K562 (cell line): ENCODE data around the gene ZNF562. TPM values are rescaled to one million over a fixed set of nuclear protein-coding genes. Genes with fewer than 3 reads are reported as not detected.

Source experiments
- ATAC-seq: fragments of 200-7000 bp; cut with Tn5 transposase; 3 replicates; pipeline ENCODE4 v1.9.1; 2020; ENCODE audit warnings: moderate library complexity
- BruUV-seq: library from RNA; stranded (reverse); fragments of 400-500 nt; replicated peaks from 2 replicates; lab custom pipeline; 2021; lab: Mats Ljungman, UMichigan
- CTCF ChIA-PET: fragments of 300-600 bp; formaldehyde crosslinking; extraction: SDS; loops from one replicate; lab custom pipeline; 2021; ENCODE audit warnings: low intra/inter-chr PET ratio; lab: Yijun Ruan, JAX
- POLR2A ChIA-PET: fragments of 300-600, 350-650 bp; sonication (Branson Sonifier 250); formaldehyde crosslinking; extraction: SDS; loops from one replicate; lab custom pipeline; 2021; ENCODE audit warnings: antibody characterized with exemption, inconsistent platforms; lab: Yijun Ruan, JAX
- DNase-seq, 4 experiments: peaks; one replicate each; pipeline versions ENCODE4 v3.0.0 to v3.0.0-alpha.2; 2011 to 2018; ENCODE audit warnings: low spot score in 3 of 4, mixed read lengths in 3 of 4; ENCODE audit errors: extremely low read depth in 1 of 4
- FAIRE-seq: peaks from 2 replicates; lab custom pipeline; 2011; peaks lifted over from hg19 to GRCh38; lab: Jason Lieb, UNC
- H2AFZ ChIP-seq: 2 replicates; pipeline ENCODE4 v1.6.0; 2011; ENCODE audit warnings: low read depth, low read length, control low read depth, inconsistent platforms
- H3K27ac ChIP-seq: fragments of 200-600 bp; 3 replicates; pipeline ENCODE4 v1.8.0; 2011; ENCODE audit warnings: low read depth, mild to moderate bottlenecking, control low read depth, inconsistent platforms, low read length, moderate library complexity, mixed read lengths; ENCODE audit errors: extremely low read depth
- H3K27me3 ChIP-seq, 2 experiments: fragments of 300-600 bp in 1 of 2; 2 replicates in 1 of 2; 3 replicates in 1 of 2; pipeline versions ENCODE4 v1.6.0 to v1.8.0; 2011; ENCODE audit warnings: inconsistent platforms in 2 of 2, low read length in 2 of 2, mild to moderate bottlenecking in 1 of 2, mixed read lengths in 1 of 2, moderate library complexity in 1 of 2; ENCODE audit not compliant: control insufficient read depth in 2 of 2, insufficient read depth in 2 of 2
- H3K36me3 ChIP-seq: fragments of 300-600 bp; 3 replicates; pipeline ENCODE4 v1.8.0; 2011; ENCODE audit warnings: mild to moderate bottlenecking, low read length, inconsistent platforms; ENCODE audit not compliant: control insufficient read depth, insufficient read depth
- H3K4me1 ChIP-seq, 2 experiments: fragments of 200-600 bp in 1 of 2; replicated peaks in 1 of 2; 2 replicates in 1 of 2; 3 replicates in 1 of 2; pipeline versions ENCODE4 v1.5.1 to v1.8.0; 2011; ENCODE audit warnings: inconsistent platforms in 2 of 2, low read length in 2 of 2, mild to moderate bottlenecking in 1 of 2, mixed read lengths in 1 of 2, moderate library complexity in 1 of 2; ENCODE audit not compliant: control insufficient read depth in 2 of 2, insufficient read depth in 2 of 2
- H3K4me2 ChIP-seq: 2 replicates; pipeline ENCODE4 v1.6.1; 2011; ENCODE audit warnings: low read length, control low read depth, inconsistent platforms, mixed read lengths; ENCODE audit not compliant: insufficient read depth
- H3K4me3 ChIP-seq: fragments of 200-600 bp; sonication (generic), shearing (Covaris generic); 2 replicates; pipeline ENCODE4 v1.5.1; 2016; ENCODE audit warnings: control low read depth, inconsistent platforms
- H3K79me2 ChIP-seq: fragments of 200-600 bp; 3 replicates; pipeline ENCODE4 v1.8.0; 2011; ENCODE audit warnings: low read length, inconsistent platforms; ENCODE audit not compliant: control insufficient read depth, insufficient read depth
- H3K9ac ChIP-seq, 2 experiments: 2 replicates each; pipeline versions ENCODE4 v1.6.0 to v1.6.1; 2011; ENCODE audit warnings: low read depth in 2 of 2, low read length in 2 of 2, control low read depth in 1 of 2, inconsistent platforms in 1 of 2, mild to moderate bottlenecking in 1 of 2, mixed read lengths in 1 of 2; ENCODE audit not compliant: insufficient read depth in 1 of 2
- H3K9me1 ChIP-seq: one replicate; pipeline ENCODE4 v1.6.0; 2011; ENCODE audit warnings: inconsistent platforms, mild to moderate bottlenecking, low read length, moderate library complexity; ENCODE audit not compliant: control insufficient read depth, insufficient read depth
- H3K9me3 ChIP-seq: replicated peaks from 2 replicates; pipeline ENCODE4 v1.5.1; 2011; ENCODE audit warnings: low read depth, low read length, inconsistent platforms; ENCODE audit not compliant: control insufficient read depth, insufficient read depth
- H4K20me1 ChIP-seq: replicated peaks from 2 replicates; pipeline ENCODE4 v1.6.1; 2011; ENCODE audit warnings: low read length, inconsistent platforms, mixed read lengths; ENCODE audit not compliant: control insufficient read depth, insufficient read depth
- CHD4 ChIP-seq: fragments of 200-600 bp; sonication (generic); IDR thresholded peaks from 3 replicates; pipeline ENCODE4 v1.6.1; 2012; ENCODE audit warnings: low read depth, mild to moderate bottlenecking, mixed read lengths, low read length, inconsistent platforms; ENCODE audit not compliant: insufficient read depth, insufficient replicate concordance, poor library complexity, severe bottlenecking
- CREB3L1 ChIP-seq: fragments of 450-650 bp; IDR thresholded peaks from 2 replicates; pipeline ENCODE4 v1.6.1; 2014; ENCODE audit warnings: low read depth, mild to moderate bottlenecking, moderate library complexity, borderline replicate concordance
- MCM5 ChIP-seq: fragments of 450-650 bp; IDR thresholded peaks from 2 replicates; pipeline ENCODE4 v1.6.1; 2016; ENCODE audit warnings: low read depth
- RBM15 ChIP-seq: fragments of 200-400 bp; formaldehyde crosslinking; IDR thresholded peaks from 2 replicates; pipeline ENCODE4 v1.6.1; 2018; ENCODE audit warnings: mild to moderate bottlenecking, low read length, moderate library complexity; ENCODE audit not compliant: insufficient read depth
- SRSF9 ChIP-seq: fragments of 200-400 bp; formaldehyde crosslinking; IDR thresholded peaks from 2 replicates; pipeline ENCODE4 v1.6.1; 2017; ENCODE audit warnings: low read depth, low read length, borderline replicate concordance
- ZBTB17 ChIP-seq: fragments of 450-650 bp; formaldehyde crosslinking; IDR thresholded peaks from 2 replicates; pipeline ENCODE4 v1.4.0; 2020; ENCODE audit warnings: mild to moderate bottlenecking
- ZNF436 ChIP-seq: fragments of 250-450, 450-650 bp; sonication (Bioruptor Pico); formaldehyde crosslinking; IDR thresholded peaks from 2 replicates; pipeline ENCODE4 v1.7.0; 2020; ENCODE audit warnings: mild to moderate bottlenecking
- WGBS: fragments of 100-300 bp; shearing (Covaris generic); methylation state at CpG from one replicate; pipeline ENCODE4 v1.1.6; 2016; ENCODE audit warnings: low coverage, mixed read lengths; ENCODE audit not compliant: insufficient coverage; ENCODE audit errors: missing lambda C conversion rate; 5-methylcytosine and 5-hydroxymethylcytosine counted together
- in situ Hi-C: fragments of 300-500 bp; cut with MboI; formaldehyde crosslinking; loops from 4 replicates; pipeline ENCODE4 v1.15.0; 2018; ENCODE audit warnings: inconsistent platforms, mixed read lengths
- intact Hi-C: fragments of 100-400 bp; cut with micrococcal nuclease; formaldehyde crosslinking; loops from 2 replicates; pipeline ENCODE4 v1.14.2; 2022
- polyA plus RNA-seq, 8 experiments: library from polyadenylated mRNA; depleted of rRNA in 4 of 8; stranded (reverse) in 5 of 8; unstranded in 3 of 8; fragments of >200 nt; fragmentation: Nextera tagmentation in 2 of 8; fragmentation: Illumina TruSeq in 1 of 8; extraction: Ambion mirVana in 2 of 8; extraction: Trizol in 1 of 8; gene quantifications; 2 replicates each; pipeline versions ENCODE4 v1.2.1 to v1.2.3, GENCODE V29; 2011 to 2014; ENCODE audit warnings: inconsistent platforms in 1 of 8, missing spikeins in 1 of 8
- total RNA-seq, 7 experiments: library from RNA; depleted of rRNA in 6 of 7; stranded (reverse); fragments of >200 nt in 6 of 7; fragmentation: Illumina TruSeq in 2 of 7; extraction: Trizol in 2 of 7; gene quantifications; 2 replicates each; pipeline versions ENCODE4 v1.2.1 to v1.2.3, GENCODE V29; 2011 to 2021; ENCODE audit warnings: low replicate concordance in 1 of 7

The ZNF562 gene
- total and polyA plus RNA-seq, 9 of the 15 experiments (the other 6 are each of a cell fraction or from before 2014, with no cell fraction given) = 11.8 to 46.9 (median 20.8) TPM

- peak; percentile 48; the same call in 2 of the 3 replicates for ATAC-seq
- no peak overlapping the region for H3K4me2 ChIP-seq
- no peaks in the 10 kb centered on the region; a peak in 1 of 5 replicates for H3K4me1 ChIP-seq
- H3K27ac ChIP-seq = no peak overlapping the region
- in situ Hi-C loops = no loop called here
- no TSS peak for BruUV-seq
- H3K9ac ChIP-seq = no peak overlapping the region
- FAIRE-seq = no peak
- H4K20me1 ChIP-seq = no peaks in the 10 kb centered on the region
- TF ChIP-seq CREB3L1 (no peak), RBM15 (no peak), CHD4 (no peak), SRSF9 (no peak), ZNF436 (no peak), MCM5 (no peak), ZBTB17 (CRISPR knock-in tag) (no peak)
- intact Hi-C loops = no loop called here
- peaks cover 7% of the 10 kb centered on the region; the same call in 1 of the 2 replicates for H3K9me3 ChIP-seq
- no peaks in the 10 kb centered on the region for H3K27me3 ChIP-seq
- DNase-seq = no peak
- H3K9me1 ChIP-seq = no peaks in the 10 kb centered on the region
- H2AFZ ChIP-seq = no peak overlapping the region
- peaks cover 61% of the 10 kb centered on the region for H3K36me3 ChIP-seq
- H3K4me3 ChIP-seq = no peak overlapping the region
- H3K79me2 ChIP-seq = peaks cover 69% of the 10 kb centered on the region
- ChIA-PET POLR2A (interaction anchor here (0.7 kb wide), 1 partner anchor 9 kb away, joined by 3 read pairs; no protein-coding TSS in a partner anchor), CTCF (no interaction called here)
- WGBS = 78% methylated on average over 2 of the region's 2 CpGs
Measured at GRCh38 chr19:9658769-9659168, 16.1 kb downstream of the ZNF562 start.
